Measurements from ENCODE around the gene SPEM1. TPM values are rescaled to one million over a fixed set of nuclear protein-coding genes. Genes with fewer than 3 reads are reported as not detected.
"Not testable (repeated sequence)": the region's sequence is repeated elsewhere in the genome, so short reads cannot be mapped to it uniquely, and the experiment has no call there.

SPEM1 gene
- total RNA-seq, 1 donor from 2014 or later: 0.23 TPM

DNA sequence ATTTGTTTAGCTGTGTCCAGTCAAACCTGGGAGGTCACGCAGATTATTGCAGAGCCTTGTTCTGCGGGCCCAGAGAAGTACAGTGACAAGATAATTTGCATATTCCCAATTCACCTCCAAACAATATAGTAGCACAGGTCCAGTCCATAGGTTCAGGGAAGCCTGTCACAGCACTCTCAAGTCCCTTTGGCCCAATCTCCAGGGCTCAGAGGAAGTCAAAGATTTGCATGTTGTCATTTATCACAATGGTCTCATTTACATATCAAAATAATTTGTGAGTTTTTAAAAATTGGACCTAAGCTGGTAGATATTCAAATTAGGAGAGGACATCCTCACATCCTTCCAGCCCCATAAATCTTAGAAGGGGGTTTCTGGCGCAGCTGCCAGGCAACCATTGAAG lies 47.4 kb downstream of the SPEM1 start:
- Mint-ChIP-seq H3K4me3 (ENCODE audit: unreplicated experiment) (no peak overlapping the region), H3K27me3 (ENCODE audit: low read depth, unreplicated experiment) (no peaks in the 10 kb centered on the region), H3K9me3 (ENCODE audit: unreplicated experiment) (no peaks in the 10 kb centered on the region), H3K36me3 (ENCODE audit: low read depth, unreplicated experiment) (peaks cover 10% of the 10 kb centered on the region), H3K27ac (ENCODE audit: unreplicated experiment) (no peak overlapping the region), H3K4me1 (ENCODE audit: low read depth, unreplicated experiment) (peaks cover 9% of the 10 kb centered on the region)
- FAIRE-seq (no peak), DNase-seq (ENCODE audit: low read depth) (no peak)
- Histone ChIP-seq H3K27me3 (ENCODE audit: insufficient read depth, low read length) (no peaks in the 10 kb centered on the region), H3K79me2 (ENCODE audit: insufficient read depth, low read length) (peaks cover 53% of the 10 kb centered on the region), H3K4me3 (ENCODE audit: insufficient read depth, low read depth, low read length) (no peak overlapping the region), H2AFZ (ENCODE audit: low read depth, low read length) (no peak overlapping the region), H3K9ac (ENCODE audit: low read length) (no peak overlapping the region), H3K4me1 (ENCODE audit: insufficient read depth, low read length) (peaks cover 7% of the 10 kb centered on the region), H3K9me3 (ENCODE audit: insufficient read depth, low read depth, low read length) (no peaks in the 10 kb centered on the region), H3K4me2 (ENCODE audit: low read length) (no peak overlapping the region), H4K20me1 (ENCODE audit: insufficient read depth, low read length) (peaks cover 55% of the 10 kb centered on the region), H3K36me3 (ENCODE audit: insufficient read depth, low read length) (peaks cover 3% of the 10 kb centered on the region), H3K27ac (ENCODE audit: low read depth, low read length) (no peak overlapping the region)
- TF ChIP-seq, protein P1, sequence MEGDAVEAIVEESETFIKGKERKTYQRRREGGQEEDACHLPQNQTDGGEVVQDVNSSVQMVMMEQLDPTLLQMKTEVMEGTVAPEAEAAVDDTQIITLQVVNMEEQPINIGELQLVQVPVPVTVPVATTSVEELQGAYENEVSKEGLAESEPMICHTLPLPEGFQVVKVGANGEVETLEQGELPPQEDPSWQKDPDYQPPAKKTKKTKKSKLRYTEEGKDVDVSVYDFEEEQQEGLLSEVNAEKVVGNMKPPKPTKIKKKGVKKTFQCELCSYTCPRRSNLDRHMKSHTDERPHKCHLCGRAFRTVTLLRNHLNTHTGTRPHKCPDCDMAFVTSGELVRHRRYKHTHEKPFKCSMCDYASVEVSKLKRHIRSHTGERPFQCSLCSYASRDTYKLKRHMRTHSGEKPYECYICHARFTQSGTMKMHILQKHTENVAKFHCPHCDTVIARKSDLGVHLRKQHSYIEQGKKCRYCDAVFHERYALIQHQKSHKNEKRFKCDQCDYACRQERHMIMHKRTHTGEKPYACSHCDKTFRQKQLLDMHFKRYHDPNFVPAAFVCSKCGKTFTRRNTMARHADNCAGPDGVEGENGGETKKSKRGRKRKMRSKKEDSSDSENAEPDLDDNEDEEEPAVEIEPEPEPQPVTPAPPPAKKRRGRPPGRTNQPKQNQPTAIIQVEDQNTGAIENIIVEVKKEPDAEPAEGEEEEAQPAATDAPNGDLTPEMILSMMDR (IDR thresholded peaks at IDR 0.05; ENCODE audit: insufficient read depth, low read depth, low read length): no peak
- TF ChIP-seq EZH2 (IDR thresholded peaks at IDR 0.05; ENCODE audit: insufficient read depth, low read length): no peak

DNA sequence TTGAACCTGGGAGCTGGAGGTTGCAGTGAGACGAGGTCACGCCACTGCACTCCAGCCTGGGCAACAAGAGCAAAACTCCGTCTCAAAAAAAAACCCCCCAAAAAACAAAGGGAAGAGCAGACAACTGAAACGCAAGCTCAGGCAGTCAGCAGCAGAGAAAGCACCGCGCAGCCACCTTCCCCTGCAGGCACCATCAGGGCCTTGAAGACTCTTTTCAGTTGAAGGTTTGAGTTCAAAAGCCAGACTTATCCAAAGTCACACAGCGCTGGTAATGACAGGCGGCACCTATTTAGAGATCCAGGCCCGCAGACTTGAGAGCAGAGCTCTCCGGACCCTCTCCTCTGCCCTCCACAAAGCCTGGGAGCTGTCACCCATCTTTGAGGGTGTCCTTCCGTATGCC lies 48.2 kb downstream of the SPEM1 start:
- no peak overlapping the region for H3K4me3 Mint-ChIP-seq (ENCODE audit: unreplicated experiment)
- Histone ChIP-seq H3K27me3 (ENCODE audit: insufficient read depth, low read length) (no peaks in the 10 kb centered on the region), H3K9me3 (ENCODE audit: insufficient read depth, low read depth, low read length) (no peaks in the 10 kb centered on the region), H3K79me2 (ENCODE audit: insufficient read depth, low read length) (peaks cover 57% of the 10 kb centered on the region), H3K9ac (ENCODE audit: low read length) (no peak overlapping the region), H3K4me3 (ENCODE audit: insufficient read depth, low read depth, low read length) (no peak overlapping the region), H3K4me2 (ENCODE audit: low read length) (no peak overlapping the region), H2AFZ (ENCODE audit: low read depth, low read length) (no peak overlapping the region), H3K36me3 (ENCODE audit: insufficient read depth, low read length) (peaks cover 3% of the 10 kb centered on the region), H4K20me1 (ENCODE audit: insufficient read depth, low read length) (peaks cover 58% of the 10 kb centered on the region), H3K27ac (ENCODE audit: low read depth, low read length) (no peak overlapping the region), H3K4me1 (ENCODE audit: insufficient read depth, low read length) (peaks cover 7% of the 10 kb centered on the region)
- H3K36me3 Mint-ChIP-seq (ENCODE audit: low read depth, unreplicated experiment): peaks cover 9% of the 10 kb centered on the region
- DNase-seq (ENCODE audit: low read depth): no peak
- H3K27me3 Mint-ChIP-seq (ENCODE audit: low read depth, unreplicated experiment): no peaks in the 10 kb centered on the region
- FAIRE-seq: no peak
- no peak overlapping the region for H3K27ac Mint-ChIP-seq (ENCODE audit: unreplicated experiment)
- TF ChIP-seq EZH2 (IDR thresholded peaks at IDR 0.05; ENCODE audit: insufficient read depth, low read length): no peak
- TF ChIP-seq, protein P1 (IDR thresholded peaks at IDR 0.05; ENCODE audit: insufficient read depth, low read depth, low read length): no peak
- peaks cover 9% of the 10 kb centered on the region for H3K4me1 Mint-ChIP-seq (ENCODE audit: low read depth, unreplicated experiment)
- H3K9me3 Mint-ChIP-seq (ENCODE audit: unreplicated experiment): no peaks in the 10 kb centered on the region

DNA sequence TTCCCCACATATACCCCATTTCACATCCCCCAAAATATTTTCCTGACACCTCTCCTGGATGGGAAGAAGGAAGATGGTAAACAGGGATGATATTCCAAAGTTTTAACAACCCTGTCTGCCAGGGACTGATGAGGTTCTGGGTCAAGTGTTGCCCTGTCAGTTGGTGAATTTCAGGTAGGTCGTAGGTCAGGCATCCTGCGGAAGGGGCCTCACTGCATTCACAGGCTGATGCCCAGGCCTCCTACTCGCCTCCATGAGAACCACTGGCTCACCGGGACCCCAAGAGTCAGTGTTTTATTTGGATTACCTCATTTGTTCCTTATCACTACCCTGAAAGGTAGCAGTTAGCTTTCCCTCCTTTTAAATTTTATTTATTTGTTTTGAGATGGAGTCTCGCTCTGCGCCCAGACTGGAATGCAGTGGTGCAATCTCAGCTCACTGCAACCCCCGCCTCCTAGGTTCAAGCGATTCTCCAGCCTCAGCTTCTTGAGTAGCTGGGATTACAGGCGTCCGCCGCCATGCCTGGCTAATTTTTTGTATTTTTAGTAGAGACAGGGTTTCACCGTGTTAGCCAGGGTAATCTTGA lies 48.8 kb downstream of the SPEM1 start:
- H3K4me1 ChIP-seq (ENCODE audit: insufficient read depth, low read length): peaks cover 7% of the 10 kb centered on the region
- H3K9ac ChIP-seq (ENCODE audit: low read length): no peak overlapping the region
- no peaks in the 10 kb centered on the region for H3K9me3 Mint-ChIP-seq (ENCODE audit: unreplicated experiment)
- H3K9me3 ChIP-seq (ENCODE audit: insufficient read depth, low read depth, low read length): no peaks in the 10 kb centered on the region
- H3K27ac ChIP-seq (ENCODE audit: low read depth, low read length): no peak overlapping the region
- H4K20me1 ChIP-seq (ENCODE audit: insufficient read depth, low read length): peaks cover 60% of the 10 kb centered on the region
- DNase-seq (ENCODE audit: low read depth): no peak
- no peaks in the 10 kb centered on the region for H3K27me3 Mint-ChIP-seq (ENCODE audit: low read depth, unreplicated experiment)
- H3K4me3 ChIP-seq (ENCODE audit: insufficient read depth, low read depth, low read length): no peak overlapping the region
- H3K27ac Mint-ChIP-seq (ENCODE audit: unreplicated experiment): no peak overlapping the region
- no peak overlapping the region for H3K4me2 ChIP-seq (ENCODE audit: low read length)
- H3K36me3 Mint-ChIP-seq (ENCODE audit: low read depth, unreplicated experiment): peaks cover 8% of the 10 kb centered on the region
- H3K36me3 ChIP-seq (ENCODE audit: insufficient read depth, low read length): peaks cover under 1% of the 10 kb centered on the region
- no peak overlapping the region for H3K4me3 Mint-ChIP-seq (ENCODE audit: unreplicated experiment)
- no peak for TF ChIP-seq EZH2 (IDR thresholded peaks at IDR 0.05; ENCODE audit: insufficient read depth, low read length)
- TF ChIP-seq, protein P1 (IDR thresholded peaks at IDR 0.05; ENCODE audit: insufficient read depth, low read depth, low read length): no peak
- FAIRE-seq: no peak
- no peak overlapping the region for H2AFZ ChIP-seq (ENCODE audit: low read depth, low read length)
- H3K79me2 ChIP-seq (ENCODE audit: insufficient read depth, low read length): peaks cover 63% of the 10 kb centered on the region
- H3K4me1 Mint-ChIP-seq (ENCODE audit: low read depth, unreplicated experiment): peaks cover 9% of the 10 kb centered on the region
- no peaks in the 10 kb centered on the region for H3K27me3 ChIP-seq (ENCODE audit: insufficient read depth, low read length)

DNA sequence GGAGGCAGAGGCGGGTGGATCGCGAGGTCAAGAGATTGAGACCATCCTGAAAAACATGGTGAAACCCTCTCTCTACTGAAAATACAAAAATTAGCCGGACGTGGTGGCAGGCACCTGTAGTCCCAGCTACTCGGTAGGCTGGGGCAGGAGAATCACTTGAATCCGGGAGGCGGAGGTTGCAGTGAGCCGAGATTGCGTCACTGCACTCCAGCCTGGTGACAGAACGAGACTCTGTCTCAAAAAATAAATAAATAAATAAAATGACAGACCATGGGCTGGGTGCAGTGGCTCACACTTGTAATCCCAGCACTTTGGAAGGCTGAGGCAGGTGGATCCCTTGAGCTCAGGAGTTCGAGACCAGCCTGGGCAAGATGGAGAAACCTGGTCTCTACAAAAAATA lies 49.7 kb downstream of the SPEM1 start:
- H3K79me2 ChIP-seq (ENCODE audit: insufficient read depth, low read length): peaks cover 72% of the 10 kb centered on the region
- H3K9ac ChIP-seq (ENCODE audit: low read length); H3K27me3 ChIP-seq (ENCODE audit: insufficient read depth, low read length); H3K4me3 ChIP-seq (ENCODE audit: insufficient read depth, low read depth, low read length); H3K9me3 ChIP-seq (ENCODE audit: insufficient read depth, low read depth, low read length); H3K36me3 ChIP-seq (ENCODE audit: insufficient read depth, low read length); H3K4me1 ChIP-seq (ENCODE audit: insufficient read depth, low read length); H3K4me2 ChIP-seq (ENCODE audit: low read length); DNase-seq (ENCODE audit: low read depth); H3K4me3 Mint-ChIP-seq (ENCODE audit: unreplicated experiment); H3K27ac Mint-ChIP-seq (ENCODE audit: unreplicated experiment); H3K36me3 Mint-ChIP-seq (ENCODE audit: low read depth, unreplicated experiment); H2AFZ ChIP-seq (ENCODE audit: low read depth, low read length); FAIRE-seq; H3K4me1 Mint-ChIP-seq (ENCODE audit: low read depth, unreplicated experiment); H3K27ac ChIP-seq (ENCODE audit: low read depth, low read length); H3K27me3 Mint-ChIP-seq (ENCODE audit: low read depth, unreplicated experiment); H3K9me3 Mint-ChIP-seq (ENCODE audit: unreplicated experiment): not testable (repeated sequence)
- H4K20me1 ChIP-seq (ENCODE audit: insufficient read depth, low read length): peaks cover 70% of the 10 kb centered on the region

All from astrocyte (in vitro differentiated cells and primary cell).